Cardiac muscle cell (in vitro differentiated cells and primary cell): ENCODE data around the gene ZSCAN21. TPM values are rescaled to one million over a fixed set of nuclear protein-coding genes. Genes with fewer than 3 reads are reported as not detected.
"Not testable (repeated sequence)": the region's sequence is repeated elsewhere in the genome, so short reads cannot be mapped to it uniquely, and the experiment has no call there.

Experiments used
- DNase-seq, 2 donors: peaks; one replicate each; pipeline versions ENCODE4 v3.0.0 to v3.0.0-alpha.2; 2010 to 2017; ENCODE audit warnings: low read depth in 1 of 2, low spot score in 1 of 2
- H3K27ac ChIP-seq: fragments of 200-600 bp; sonication (generic); 2 replicates; pipeline ENCODE4 v1.5.1; 2016
- H3K27me3 ChIP-seq: fragments of 200-600 bp; sonication (generic); 2 replicates; pipeline ENCODE4 v1.6.0; 2016; ENCODE audit warnings: control low read depth
- H3K36me3 ChIP-seq: fragments of 200-600 bp; sonication (generic); 2 replicates; pipeline ENCODE4 v1.5.1; 2016; ENCODE audit warnings: control low read depth
- H3K4me1 ChIP-seq: fragments of 200-600 bp; sonication (generic); 2 replicates; pipeline ENCODE4 v1.8.1; 2017; ENCODE audit warnings: low read depth, mild to moderate bottlenecking, mixed run types
- H3K4me3 ChIP-seq: fragments of 200-600 bp; sonication (generic); 2 replicates; pipeline ENCODE4 v1.5.1; 2016; ENCODE audit warnings: mild to moderate bottlenecking
- H3K9me3 ChIP-seq: fragments of 200-600 bp; sonication (generic); 2 replicates; pipeline ENCODE4 v1.5.1; 2017; ENCODE audit warnings: low read depth, mild to moderate bottlenecking, control low read depth
- CTCF ChIP-seq: IDR thresholded peaks from 2 replicates; pipeline ENCODE4 v1.5.1; 2012; ENCODE audit warnings: low read depth, mild to moderate bottlenecking, low read length
- polyA plus RNA-seq: library from polyadenylated mRNA; unstranded; fragments of >200 nt; fragmentation: Nextera tagmentation; extraction: Ambion mirVana; gene quantifications from 2 replicates; pipeline ENCODE4 v1.2.1, GENCODE V29; 2016
- total RNA-seq: library from RNA; depleted of rRNA; stranded (reverse); fragments of >200 nt; gene quantifications from 2 replicates; pipeline ENCODE4 v1.2.3, GENCODE V29; 2016

ZSCAN21 gene
- total RNA-seq (23.3 and 24.3 TPM in 2 replicates), polyA plus RNA-seq (11.3 and 22.5 TPM in 2 replicates)

- peak; percentile 86 to 88 for DNase-seq
- H3K27me3 ChIP-seq = no peaks in the 10 kb centered on the region
- TF ChIP-seq CTCF = peak; percentile 29
- peaks cover 3% of the 10 kb centered on the region for H3K4me1 ChIP-seq
- peak within 1 kb of the TSS; percentile 96 for H3K27ac ChIP-seq
- no peaks in the 10 kb centered on the region for H3K9me3 ChIP-seq
- H3K4me3 ChIP-seq = peak within 1 kb of the TSS; percentile 95
- no peaks in the 10 kb centered on the region for H3K36me3 ChIP-seq
These were observed at the start of gene ZSCAN21 for GRCh38 chr7:100049441-100050291. ZSCAN21 (plus strand) TSS chr7:100049774; CDS start chr7:100057007, 7,233 bp downstream.

GRCh38 chr7:100000239-100000638, 49.3 kb upstream of the ZSCAN21 start:
- TF ChIP-seq CTCF = no peak

GRCh38 chr7:100003711-100004661, 45.6 kb upstream of the ZSCAN21 start:
- Histone ChIP-seq H3K27me3 (no peaks in the 10 kb centered on the region), H3K27ac (no peak overlapping the region), H3K4me1 (no peaks in the 10 kb centered on the region), H3K36me3 (no peaks in the 10 kb centered on the region), H3K4me3 (no peak overlapping the region), H3K9me3 (no peaks in the 10 kb centered on the region)
- DNase-seq = no peak
- TF ChIP-seq CTCF = no peak

More at GRCh38 chr7:100000239-100000638, 49.3 kb upstream of the ZSCAN21 start:
- Histone ChIP-seq H3K36me3 (no peaks in the 10 kb centered on the region), H3K4me3 (no peak overlapping the region), H3K27me3 (no peaks in the 10 kb centered on the region), H3K9me3 (no peaks in the 10 kb centered on the region), H3K27ac (no peak overlapping the region), H3K4me1 (no peaks in the 10 kb centered on the region)
- DNase-seq = no peak

GRCh38 chr7:100007887-100008286, 41.7 kb upstream of the ZSCAN21 start:
- Histone ChIP-seq H3K4me1 (no peaks in the 10 kb centered on the region), H3K27me3 (peaks cover 4% of the 10 kb centered on the region), H3K4me3 (no peak overlapping the region), H3K9me3 (no peaks in the 10 kb centered on the region), H3K27ac (no peak overlapping the region), H3K36me3 (no peaks in the 10 kb centered on the region)
- no peak for DNase-seq
- no peak for TF ChIP-seq CTCF

GRCh38 chr7:100008525-100008924, 41.0 kb upstream of the ZSCAN21 start:
- Histone ChIP-seq H3K4me3 (no peak overlapping the region), H3K9me3 (no peaks in the 10 kb centered on the region), H3K36me3 (no peaks in the 10 kb centered on the region), H3K4me1 (no peaks in the 10 kb centered on the region), H3K27ac (no peak overlapping the region), H3K27me3 (peaks cover 4% of the 10 kb centered on the region)
- no peak for DNase-seq
- TF ChIP-seq CTCF = no peak

- H3K27ac ChIP-seq, H3K4me3 ChIP-seq, H3K27me3 ChIP-seq, DNase-seq, H3K9me3 ChIP-seq, H3K36me3 ChIP-seq, H3K4me1 ChIP-seq: not testable (repeated sequence)
These were observed 39.6 kb upstream of the ZSCAN21 start for GRCh38 chr7:100009952-100010351.
